ENCODE results near the gene FDX2.

FDX2 gene

GRCh38 chr19:10306327-10306726 is 9.5 kb downstream of the FDX2 start:
- no peak overlapping the region for H3K27ac ChIP-seq
- ChIA-PET CTCF (interaction anchor here (0.7 kb wide), 2 partner anchors 35 to 39 kb away, joined by 3 to 4 read pairs; no protein-coding TSS in a partner anchor), POLR2A (ENCODE audit: low non-redundant PET) (no interaction called here)
- no peak for DNase-seq (ENCODE audit: low spot score)
- no peak for TF ChIP-seq CTCF (conservative IDR thresholded peaks at IDR 0.05; ENCODE audit: low read depth)

- peak overlapping the region; percentile 28 for H3K27ac ChIP-seq
Observed at GRCh38 chr19:10305139-10305806, 10.5 kb downstream of the FDX2 start.

DNA sequence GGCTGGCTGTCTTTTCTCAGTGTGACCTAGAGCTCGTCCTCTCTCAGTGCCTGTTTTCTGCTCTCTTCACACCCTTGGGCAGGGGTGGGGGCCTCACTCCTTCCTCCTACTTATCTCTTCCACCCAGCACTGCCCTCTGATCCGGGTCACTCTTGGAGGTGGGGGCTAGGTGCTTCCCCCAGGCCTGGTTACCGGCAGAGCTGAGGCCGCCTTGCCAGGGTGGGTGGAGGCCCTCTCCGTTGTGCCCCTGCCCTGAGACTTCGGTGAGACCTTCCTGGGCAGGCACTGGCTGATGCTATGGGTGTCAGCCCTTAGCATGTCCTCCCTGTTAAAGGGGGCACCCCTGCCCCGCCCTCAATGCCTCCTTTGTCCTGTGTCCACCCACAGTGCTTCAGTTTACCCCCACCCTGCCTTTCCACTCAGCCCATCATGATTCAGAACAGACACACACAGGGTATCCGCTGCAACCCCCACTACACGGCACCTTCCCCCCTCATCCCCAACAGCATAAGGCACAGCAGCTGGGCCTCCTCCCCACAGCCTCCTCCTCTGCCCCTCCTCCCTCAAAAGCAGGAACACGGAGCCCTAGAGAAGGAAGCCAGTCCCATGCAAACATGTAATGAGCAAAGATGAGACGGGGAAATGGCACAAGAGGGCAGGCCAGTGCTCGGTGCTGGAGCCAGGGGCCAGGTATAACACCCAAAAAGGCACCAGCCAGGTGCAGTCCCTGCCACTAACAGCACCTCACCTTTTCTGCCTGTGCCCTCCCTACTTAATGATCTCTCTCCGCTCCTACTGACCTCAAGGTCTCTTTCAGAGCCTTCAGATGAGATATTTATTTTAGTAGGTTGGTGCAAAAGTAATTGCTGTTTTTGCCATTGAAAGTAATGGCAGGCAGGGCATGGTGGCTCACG is 16.0 kb downstream of the FDX2 start:
- no peak overlapping the region; the same call in 1 of the 2 replicates for H3K27ac ChIP-seq
- TF ChIP-seq CTCF (conservative IDR thresholded peaks at IDR 0.05; ENCODE audit: low read depth): no peak
- CTCF ChIA-PET: interaction anchor here (0.8 to 1.4 kb wide), 2 partner anchors 41 to 1212 kb away, joined by 3 read pairs; no protein-coding TSS in a partner anchor
- DNase-seq (ENCODE audit: low spot score): no peak
- POLR2A ChIA-PET (ENCODE audit: low non-redundant PET): no interaction called here

More at GRCh38 chr19:10305139-10305806, 10.5 kb downstream of the FDX2 start:
- POLR2A ChIA-PET (ENCODE audit: low non-redundant PET): no interaction called here
- CTCF ChIA-PET: interaction anchor here (0.6 kb wide), 1 partner anchor 120 kb away, joined by 3 read pairs; no protein-coding TSS in a partner anchor
- TF ChIP-seq CTCF (conservative IDR thresholded peaks at IDR 0.05; ENCODE audit: low read depth): no peak
- DNase-seq (ENCODE audit: low spot score): peak; percentile 19

DNA sequence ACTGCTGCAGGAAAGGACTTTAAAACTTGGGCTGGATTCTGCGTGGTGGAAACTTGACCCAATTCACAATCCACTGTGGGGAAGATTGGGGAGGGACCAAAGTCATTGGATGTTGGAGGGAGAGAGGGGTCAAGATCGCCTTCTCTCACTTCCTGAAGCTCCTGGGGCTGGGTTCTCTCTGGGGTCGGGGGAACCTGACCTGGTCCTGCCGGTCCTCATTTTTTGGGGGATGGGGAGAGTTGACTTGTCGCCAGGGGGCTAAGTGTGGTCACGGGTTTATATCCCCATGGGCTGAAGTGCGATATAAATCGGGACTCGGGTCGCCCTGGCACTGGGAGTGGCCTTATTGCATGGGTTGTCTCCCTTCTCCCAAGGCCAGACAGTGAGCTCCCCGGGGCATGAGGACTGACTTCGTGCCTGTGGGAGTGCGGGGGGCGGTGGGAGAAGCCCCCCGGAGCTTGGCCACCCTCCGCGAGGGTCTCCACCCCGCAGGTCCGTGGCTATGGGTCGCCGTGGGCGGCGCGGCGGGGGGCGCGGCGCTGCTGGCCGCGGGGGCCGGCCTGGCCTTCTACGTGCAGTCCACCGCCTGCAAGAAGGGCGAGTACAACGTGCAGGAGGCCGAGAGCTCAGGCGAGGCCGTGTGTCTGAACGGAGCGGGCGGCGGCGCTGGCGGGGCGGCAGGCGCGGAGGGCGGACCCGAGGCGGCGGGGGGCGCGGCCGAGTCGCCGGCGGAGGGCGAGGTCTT is 19.8 kb downstream of the FDX2 start:
- CTCF ChIA-PET: no interaction called here
- no peak for TF ChIP-seq CTCF (conservative IDR thresholded peaks at IDR 0.05; ENCODE audit: low read depth)
- H3K27ac ChIP-seq: no peak overlapping the region
- POLR2A ChIA-PET (ENCODE audit: low non-redundant PET): no interaction called here
- DNase-seq (ENCODE audit: low spot score): no peak

GRCh38 chr19:10295305-10295846 is 20.4 kb downstream of the FDX2 start:
- ChIA-PET CTCF (no interaction called here), POLR2A (ENCODE audit: low non-redundant PET) (no interaction called here)
- H3K27ac ChIP-seq: no peak overlapping the region
- DNase-seq (ENCODE audit: low spot score): no peak
- no peak for TF ChIP-seq CTCF (conservative IDR thresholded peaks at IDR 0.05; ENCODE audit: low read depth)

- CTCF ChIA-PET: no interaction called here
- POLR2A ChIA-PET (ENCODE audit: low non-redundant PET): no interaction called here
Observed at GRCh38 chr19:10294368-10294697, 21.5 kb downstream of the FDX2 start.

More at GRCh38 chr19:10294368-10294697, 21.5 kb downstream of the FDX2 start:
- TF ChIP-seq CTCF (conservative IDR thresholded peaks at IDR 0.05; ENCODE audit: low read depth): no peak
- no peak overlapping the region for H3K27ac ChIP-seq
- DNase-seq (ENCODE audit: low spot score): no peak

All from RWPE1 (cell line).